ENCODE measurements around the gene KRTAP10-12.

DNA sequence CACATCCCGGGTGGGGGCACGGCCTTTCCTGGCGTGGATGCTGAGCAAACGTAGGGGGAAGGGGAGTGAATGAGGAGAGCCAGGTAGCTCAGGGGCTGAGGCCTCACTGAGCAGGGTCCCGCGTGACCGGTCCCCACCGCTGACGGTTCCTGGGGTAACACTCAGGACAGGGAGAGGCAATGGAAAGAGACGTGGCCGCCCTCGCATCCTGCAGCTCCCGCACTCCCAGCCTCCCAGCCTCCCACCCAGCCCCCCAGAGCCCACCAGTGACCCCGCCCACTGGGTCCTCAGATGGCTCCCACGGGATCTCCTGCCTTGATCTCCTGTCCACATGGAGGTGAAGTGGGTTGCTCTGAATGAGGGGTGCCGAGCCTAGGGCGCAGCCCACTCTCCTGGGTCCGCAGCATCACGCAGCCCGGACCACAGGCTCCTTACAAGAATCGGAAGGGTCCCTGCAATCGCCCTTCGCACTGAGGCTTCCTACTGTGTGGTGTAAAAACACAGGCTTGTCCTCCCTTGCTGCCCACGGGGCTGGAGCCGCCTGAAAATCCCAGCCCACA, 12.0 kb downstream of the KRTAP10-12 start:
- TF ChIP-seq, protein P1, sequence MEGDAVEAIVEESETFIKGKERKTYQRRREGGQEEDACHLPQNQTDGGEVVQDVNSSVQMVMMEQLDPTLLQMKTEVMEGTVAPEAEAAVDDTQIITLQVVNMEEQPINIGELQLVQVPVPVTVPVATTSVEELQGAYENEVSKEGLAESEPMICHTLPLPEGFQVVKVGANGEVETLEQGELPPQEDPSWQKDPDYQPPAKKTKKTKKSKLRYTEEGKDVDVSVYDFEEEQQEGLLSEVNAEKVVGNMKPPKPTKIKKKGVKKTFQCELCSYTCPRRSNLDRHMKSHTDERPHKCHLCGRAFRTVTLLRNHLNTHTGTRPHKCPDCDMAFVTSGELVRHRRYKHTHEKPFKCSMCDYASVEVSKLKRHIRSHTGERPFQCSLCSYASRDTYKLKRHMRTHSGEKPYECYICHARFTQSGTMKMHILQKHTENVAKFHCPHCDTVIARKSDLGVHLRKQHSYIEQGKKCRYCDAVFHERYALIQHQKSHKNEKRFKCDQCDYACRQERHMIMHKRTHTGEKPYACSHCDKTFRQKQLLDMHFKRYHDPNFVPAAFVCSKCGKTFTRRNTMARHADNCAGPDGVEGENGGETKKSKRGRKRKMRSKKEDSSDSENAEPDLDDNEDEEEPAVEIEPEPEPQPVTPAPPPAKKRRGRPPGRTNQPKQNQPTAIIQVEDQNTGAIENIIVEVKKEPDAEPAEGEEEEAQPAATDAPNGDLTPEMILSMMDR (IDR thresholded peaks at IDR 0.05) = no peak
- TF ChIP-seq POLR2A (IDR thresholded peaks at IDR 0.05) (no peak), EP300 (IDR thresholded peaks at IDR 0.05) (no peak)

Measured in tibial nerve (tissue), 4 donors.